DND-41 (cell line): Measurements from ENCODE around the gene ANKRD29.

Source experiments
- CTCF ChIP-seq: IDR thresholded peaks from 2 replicates; pipeline ENCODE4 v1.5.1; 2012; ENCODE audit warnings: borderline replicate concordance, low read length, moderate library complexity, mild to moderate bottlenecking; ENCODE audit not compliant: poor library complexity, severe bottlenecking; ENCODE audit errors: extremely low read depth
- EZH2 ChIP-seq: IDR thresholded peaks from 3 replicates; pipeline ENCODE4 v1.6.1; 2012; ENCODE audit warnings: borderline replicate concordance, low read depth, mild to moderate bottlenecking, moderate library complexity, low read length, inconsistent platforms; ENCODE audit not compliant: severe bottlenecking

- no peak for TF ChIP-seq EZH2
- TF ChIP-seq CTCF: no peak
These were observed 49.7 kb upstream of the ANKRD29 start for GRCh38 chr18:23712445-23712844.
